ENCODE measurements around the gene LRRN3.
"Not testable (repeated sequence)": the region's sequence is repeated elsewhere in the genome, so short reads cannot be mapped to it uniquely, and the experiment has no call there.

LRRN3 gene

GRCh38 chr7:111090846-111091245, at the start of gene LRRN3:
Gene LRRN3 (plus strand): TSS chr7:111091127. CDS start chr7:111122773, 31,646 bp downstream.
- DNase-seq (ENCODE audit: low read depth), result no peak

GRCh38 chr7:111041577-111041976, 49.4 kb upstream of the LRRN3 start:
- no peak for DNase-seq (ENCODE audit: low read depth)

DNA sequence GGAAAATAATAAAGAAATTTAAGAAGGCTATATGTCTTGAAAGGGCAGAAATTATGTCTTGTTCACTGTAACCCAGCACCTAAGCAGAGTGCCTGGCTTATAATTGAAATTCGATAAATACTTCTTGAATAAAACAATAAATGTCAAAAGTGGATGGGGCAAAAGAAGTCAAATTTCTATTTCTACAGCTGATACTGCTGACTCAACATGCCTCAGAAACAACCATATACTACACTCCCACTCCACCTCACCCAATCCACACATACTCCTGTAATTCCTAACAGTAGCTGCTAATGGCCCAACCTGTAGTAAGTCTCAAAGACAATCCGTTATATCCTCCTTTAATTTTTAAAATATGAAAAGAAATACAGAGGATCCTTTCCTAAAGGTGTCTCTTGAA, 48.1 kb upstream of the LRRN3 start:
- DNase-seq (ENCODE audit: low read depth), result no peak

DNA sequence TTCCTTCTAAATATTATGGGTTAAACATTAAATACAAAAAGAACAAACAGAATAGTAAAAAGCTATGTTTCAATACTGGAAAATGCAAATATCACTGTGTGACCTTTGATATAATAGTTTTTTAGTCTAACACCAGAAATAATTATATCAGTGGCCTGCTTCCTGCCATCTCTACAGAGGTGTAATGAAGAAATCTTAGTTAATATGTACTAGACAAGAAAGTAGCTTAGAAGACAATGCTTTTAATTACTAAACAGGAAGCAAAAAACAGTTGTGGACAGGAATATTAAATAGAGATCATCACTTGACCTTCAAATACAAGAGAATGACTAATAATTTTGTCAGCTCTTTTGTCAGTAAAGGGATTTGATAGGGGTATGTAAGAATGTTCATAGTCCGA, 47.4 kb upstream of the LRRN3 start:
- no peak for DNase-seq (ENCODE audit: low read depth)

DNA sequence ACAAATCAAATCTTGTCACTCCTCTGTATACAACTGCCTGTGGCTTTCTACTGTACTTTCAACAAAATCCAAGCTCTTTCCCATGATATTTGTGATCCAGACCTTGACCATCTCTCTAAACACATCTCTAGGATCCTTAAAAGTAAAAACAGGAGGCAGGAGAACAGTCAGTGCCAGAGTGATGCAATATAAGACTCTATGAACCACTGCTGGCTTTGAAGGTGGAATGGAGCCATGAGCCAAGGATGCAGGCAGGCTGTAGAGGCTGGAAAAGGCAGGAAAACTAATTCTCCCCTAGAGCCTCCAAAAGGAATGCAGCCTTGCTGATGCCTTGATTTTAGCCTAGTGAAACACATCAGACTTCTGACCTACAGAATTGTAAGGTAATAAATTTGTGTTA, 45.5 kb upstream of the LRRN3 start:
- no peak for DNase-seq (ENCODE audit: low read depth)

GRCh38 chr7:111047595-111047994, 43.3 kb upstream of the LRRN3 start:
- DNase-seq (ENCODE audit: low read depth), result no peak

DNA sequence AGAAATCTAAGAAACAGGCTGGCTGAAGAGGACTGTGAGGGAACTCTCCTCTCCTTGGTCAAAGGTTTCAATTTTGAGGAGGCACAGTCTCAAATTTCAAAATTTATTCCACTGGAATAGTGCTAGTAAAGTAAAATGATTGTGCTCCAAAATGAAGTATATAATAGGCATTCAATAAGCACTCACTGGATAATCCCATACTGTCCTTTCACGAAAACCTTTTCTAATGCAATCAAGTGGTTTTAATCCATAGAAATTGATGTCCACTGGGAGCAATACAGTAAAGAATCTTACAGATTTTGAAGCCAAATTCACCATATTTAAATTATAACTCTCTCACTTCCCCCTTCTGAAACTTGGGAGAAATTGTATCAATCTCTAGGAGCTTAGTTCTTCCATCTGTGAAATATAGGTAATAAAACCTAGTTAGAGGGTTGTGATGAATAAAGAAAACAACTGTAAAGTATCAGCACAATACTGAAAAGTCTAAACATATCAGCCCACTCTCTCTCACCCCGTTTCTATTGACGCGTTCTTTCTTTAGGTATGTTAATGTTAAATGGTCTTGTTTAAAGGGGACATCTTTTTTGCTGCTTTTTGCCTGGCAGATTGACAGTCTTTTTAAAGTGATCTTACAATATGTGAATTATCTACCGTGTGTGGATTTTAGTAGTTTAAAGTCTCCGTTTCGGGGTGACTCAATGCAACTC, 40.8 kb upstream of the LRRN3 start:
- DNase-seq (ENCODE audit: low read depth), result no peak

DNA sequence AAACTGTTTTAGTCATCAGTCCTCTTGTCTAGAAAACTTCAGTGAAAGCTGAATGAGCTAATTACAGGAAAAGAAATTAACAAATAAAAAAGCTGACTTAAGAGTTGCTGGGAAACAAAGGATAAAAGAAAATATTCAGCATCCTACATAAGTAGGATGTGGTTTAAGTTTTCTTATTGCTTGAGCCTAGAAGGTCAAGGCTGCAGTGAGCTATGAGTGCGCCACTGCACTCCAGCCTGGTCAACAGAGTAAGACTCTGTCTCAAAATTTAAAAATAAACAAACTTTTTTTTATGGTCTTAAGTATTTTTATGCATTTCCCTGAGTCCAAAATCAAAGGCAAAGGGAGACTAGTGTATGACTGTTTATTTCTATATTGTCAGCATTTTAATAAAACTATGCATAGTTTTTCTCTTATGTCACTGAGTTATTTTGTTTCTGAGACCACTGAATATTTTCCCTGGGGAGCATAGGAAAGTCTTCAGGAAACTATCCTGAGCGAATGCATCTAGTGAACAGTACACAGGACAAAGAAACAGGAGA, 40.0 kb upstream of the LRRN3 start:
- DNase-seq (ENCODE audit: low read depth), result no peak

GRCh38 chr7:111051832-111052231, 39.1 kb upstream of the LRRN3 start:
- DNase-seq (ENCODE audit: low read depth), result no peak

DNA sequence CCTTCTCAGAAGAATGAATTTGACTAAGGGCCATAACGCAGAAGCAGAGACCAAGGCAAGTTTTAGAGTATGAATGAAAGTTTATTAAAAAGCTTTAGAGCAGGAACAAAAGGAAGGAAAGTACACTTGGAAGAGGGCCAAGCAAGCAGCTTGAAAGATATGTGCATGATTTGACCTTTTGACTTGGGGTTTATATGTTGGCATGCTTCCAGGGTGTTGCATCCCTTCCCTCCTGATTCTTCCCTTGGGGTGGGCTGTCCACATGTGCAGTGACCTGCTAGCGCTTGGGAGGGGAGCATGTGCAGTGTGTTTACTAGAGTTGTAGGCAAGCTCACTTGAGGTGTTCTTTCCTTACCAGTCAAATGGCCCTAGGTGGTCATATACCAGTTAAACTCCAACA, 37.9 kb upstream of the LRRN3 start:
- DNase-seq (ENCODE audit: low read depth), result no peak

DNA sequence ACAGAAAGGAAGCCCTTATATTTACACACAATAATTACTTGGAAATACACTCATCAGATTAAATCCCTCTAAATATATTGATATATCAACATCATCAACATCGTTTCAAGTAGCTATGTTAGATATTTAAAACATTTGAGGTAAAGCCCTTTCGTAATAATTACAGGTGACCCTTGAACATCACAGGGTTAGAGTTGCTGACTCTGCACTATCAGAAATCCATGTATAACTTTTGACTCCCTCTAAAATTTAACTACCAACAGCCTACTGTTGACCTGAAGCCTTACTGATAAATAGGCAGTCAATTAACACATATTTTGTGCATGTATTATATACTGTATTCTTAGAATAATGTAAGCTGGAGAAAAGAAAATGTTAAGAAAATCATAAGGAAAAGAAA, 34.6 kb upstream of the LRRN3 start:
- DNase-seq (ENCODE audit: low read depth), result no peak

GRCh38 chr7:111057066-111057465, 33.9 kb upstream of the LRRN3 start:
- no peak for DNase-seq (ENCODE audit: low read depth)

DNA sequence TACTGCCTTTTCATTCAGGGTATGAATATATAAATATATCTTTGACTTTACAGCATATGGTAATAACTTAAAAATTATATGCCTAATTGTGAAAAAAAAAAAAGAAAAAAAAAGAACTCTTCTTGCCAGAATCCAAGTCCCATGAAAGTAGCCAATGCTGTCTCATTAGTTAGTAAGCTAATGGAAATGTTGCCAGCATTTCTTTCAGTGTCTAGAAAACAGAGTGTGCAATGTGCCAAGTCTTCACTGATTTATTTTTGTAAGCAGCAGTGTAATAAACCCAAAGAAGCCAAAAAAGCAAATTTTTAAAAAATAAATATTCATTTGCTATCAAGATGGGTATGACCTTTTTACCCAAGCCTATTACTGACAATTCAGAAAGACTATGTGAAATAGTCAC, 31.1 kb upstream of the LRRN3 start:
- DNase-seq (ENCODE audit: low read depth), result no peak

DNA sequence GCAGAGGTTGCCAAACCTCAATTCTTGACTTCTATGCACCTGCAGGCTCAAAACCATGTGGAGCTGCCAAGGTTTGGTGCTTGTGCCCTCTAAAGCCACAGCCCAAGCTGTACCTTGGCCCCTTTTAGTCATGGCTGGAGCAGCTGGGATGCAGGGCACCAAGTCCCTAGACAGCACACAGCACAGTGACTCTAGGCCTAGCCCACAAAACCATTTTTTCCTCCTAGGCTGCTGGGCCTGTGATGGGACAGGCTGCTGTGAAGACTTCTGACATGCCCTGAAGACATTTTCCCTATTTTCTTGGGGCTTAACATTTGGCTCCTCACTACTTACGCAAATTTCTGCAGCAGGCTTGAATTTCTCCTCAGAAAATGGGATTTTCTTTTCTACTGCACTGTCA, 27.8 kb upstream of the LRRN3 start:
- DNase-seq (ENCODE audit: low read depth), result no peak

GRCh38 chr7:111067251-111067650, 23.7 kb upstream of the LRRN3 start:
- no peak for DNase-seq (ENCODE audit: low read depth)

DNA sequence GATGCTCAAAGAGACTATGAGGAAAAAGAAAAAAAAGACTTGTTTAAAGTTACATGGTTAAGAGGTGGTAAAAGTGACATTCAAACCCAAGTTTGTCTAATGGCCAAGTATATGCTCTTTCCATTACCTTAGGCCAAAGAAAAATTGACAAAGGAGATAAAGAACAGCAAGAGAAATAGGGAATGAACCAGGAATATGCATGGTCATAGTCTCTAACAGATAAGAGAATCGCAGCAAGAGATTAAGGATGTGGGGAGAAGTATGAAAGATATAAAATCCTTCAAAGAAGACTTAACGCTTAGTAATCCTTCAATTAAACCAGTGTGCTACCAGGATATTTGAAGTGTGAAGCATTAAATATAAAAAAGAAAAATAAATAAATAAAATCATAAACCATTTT, 23.2 kb upstream of the LRRN3 start:
- no peak for DNase-seq (ENCODE audit: low read depth)

DNA sequence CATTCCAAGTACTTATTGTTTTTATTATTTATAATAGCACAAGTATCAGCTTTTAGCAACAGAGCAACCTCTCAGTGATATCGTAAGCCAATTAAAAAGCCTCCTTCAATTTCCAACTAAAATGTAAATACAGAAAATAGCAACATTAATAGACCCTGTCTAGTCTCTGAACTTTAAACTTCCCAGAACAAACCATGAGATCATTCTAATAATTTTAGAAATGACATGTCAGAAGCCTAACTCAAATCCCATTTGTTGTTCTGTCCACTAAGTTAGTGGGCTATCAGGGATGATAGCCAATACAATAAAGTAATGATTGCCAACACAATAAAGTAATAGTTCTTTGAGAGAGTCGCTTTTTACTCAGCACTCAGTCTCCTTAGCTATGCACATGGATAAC, 22.3 kb upstream of the LRRN3 start:
- DNase-seq (ENCODE audit: low read depth), result no peak

DNA sequence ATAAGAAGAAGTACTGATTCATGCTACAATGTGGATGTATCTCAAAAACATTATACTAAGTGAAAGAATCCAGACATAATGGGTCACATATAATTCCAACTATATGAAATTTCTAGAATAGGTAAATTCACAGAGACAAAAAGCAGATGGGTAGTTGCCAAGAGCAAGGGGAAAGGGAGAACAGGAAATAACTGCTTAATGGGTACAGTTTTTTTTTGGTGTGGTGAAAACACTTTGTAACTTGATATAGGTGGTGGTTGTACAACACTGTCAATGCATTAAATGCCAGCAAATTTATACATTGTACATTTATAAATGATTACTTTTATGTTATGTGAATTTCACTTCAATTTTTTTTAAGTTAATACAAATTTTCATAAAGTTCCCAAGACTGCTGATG, 19.4 kb upstream of the LRRN3 start:
- DNase-seq (ENCODE audit: low read depth), result no peak

DNA sequence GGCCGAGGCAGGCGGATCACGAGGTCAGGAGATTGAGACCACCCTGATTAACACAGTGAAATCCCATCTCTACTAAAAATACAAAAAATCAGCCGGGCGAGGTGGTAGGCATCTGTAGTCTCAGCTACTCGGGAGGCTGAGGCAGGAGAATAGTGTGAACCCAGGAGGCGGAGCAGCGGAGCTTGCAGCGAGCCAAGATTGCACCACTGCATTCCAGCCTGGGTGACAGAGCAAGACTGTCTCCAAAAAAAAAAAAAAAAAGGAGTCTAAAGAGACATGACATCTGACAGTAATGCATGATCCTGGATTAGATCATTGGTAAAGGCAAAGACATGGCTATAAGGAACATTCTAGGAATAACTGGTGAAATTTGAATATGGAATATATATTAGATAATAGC, 18.3 kb upstream of the LRRN3 start:
- DNase-seq (ENCODE audit: low read depth), result not testable (repeated sequence)

DNA sequence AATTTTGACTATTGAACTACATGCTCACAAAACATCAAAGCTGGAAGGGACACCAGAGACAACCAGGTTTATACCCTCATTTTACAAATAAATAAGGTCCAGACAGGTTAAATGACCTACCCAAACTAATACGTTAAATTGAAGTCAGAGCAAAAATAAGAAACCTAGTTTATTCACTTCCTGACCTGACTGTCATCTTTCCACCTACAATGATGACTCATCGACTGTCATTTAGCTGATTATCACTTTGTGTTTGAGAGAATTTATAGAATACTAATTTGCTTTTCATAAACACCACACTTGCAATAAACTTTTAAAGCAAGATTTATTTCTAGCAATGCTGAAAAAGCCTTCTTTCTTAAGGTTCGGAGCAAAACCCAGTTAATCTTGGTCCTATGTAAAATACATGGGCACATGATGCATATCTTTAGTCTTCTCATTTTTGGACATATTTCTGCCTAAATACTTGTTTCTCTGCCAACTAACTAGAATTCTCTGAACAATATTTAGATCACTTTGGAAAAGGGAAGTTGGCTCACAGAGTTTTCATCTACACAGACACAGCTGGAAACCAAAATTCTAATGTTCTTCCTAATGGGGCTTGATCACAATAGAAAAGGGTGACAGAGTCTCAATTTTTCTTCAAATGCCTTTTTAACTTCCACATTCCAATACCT, 16.7 kb upstream of the LRRN3 start:
- no peak for DNase-seq (ENCODE audit: low read depth)

DNA sequence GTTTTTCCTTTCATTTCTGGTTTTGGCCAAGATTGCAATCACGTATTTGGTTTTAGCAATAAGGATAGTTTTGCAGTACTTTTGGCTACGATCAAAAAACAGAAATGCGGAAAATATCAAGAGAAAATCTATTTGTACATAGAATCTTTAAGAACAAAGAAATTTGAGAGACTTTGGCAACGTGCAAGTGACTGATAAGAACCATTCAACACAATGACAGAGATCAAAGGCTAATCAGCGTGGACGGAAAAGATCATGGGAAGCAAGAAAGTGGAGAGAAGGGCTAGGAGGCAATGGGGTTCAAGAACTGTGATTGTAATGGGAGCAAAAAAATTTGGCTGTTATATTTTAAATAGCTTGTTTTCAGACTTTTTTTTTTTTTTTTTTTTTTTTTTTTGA, 16.2 kb upstream of the LRRN3 start:
- no peak for DNase-seq (ENCODE audit: low read depth)

GRCh38 chr7:111075498-111075897, 15.4 kb upstream of the LRRN3 start:
- no peak for DNase-seq (ENCODE audit: low read depth)

GRCh38 chr7:111076205-111076604, 14.7 kb upstream of the LRRN3 start:
- DNase-seq (ENCODE audit: low read depth), result no peak

DNA sequence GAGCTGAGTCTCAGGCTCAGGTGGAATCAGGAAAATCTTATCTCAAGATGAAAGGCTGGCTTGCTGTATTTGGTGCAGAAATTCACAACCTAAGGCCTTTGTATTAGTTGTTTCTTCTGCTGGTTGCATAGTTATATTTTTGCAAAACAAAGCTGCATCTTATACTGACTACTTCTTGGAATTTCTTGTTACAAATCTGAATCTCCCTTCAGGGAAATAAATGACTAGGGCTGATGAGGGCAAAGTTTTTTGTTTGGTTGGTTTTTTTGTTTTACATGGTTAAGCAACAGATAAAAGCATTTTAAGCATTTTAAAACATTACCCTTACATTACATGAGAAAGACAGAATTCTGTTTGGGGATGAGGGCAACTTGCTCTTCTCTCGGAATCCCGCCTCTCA, 13.9 kb upstream of the LRRN3 start:
- no peak for DNase-seq (ENCODE audit: low read depth)

All from CMK (cell line).